Hindlimb muscle (tissue), 1 donor: ENCODE measurements around the gene NHS. TPM values are rescaled to one million over a fixed set of nuclear protein-coding genes. Genes with fewer than 3 reads are reported as not detected.

Source experiments
- DNase-seq: peaks from one replicate; pipeline ENCODE4 v3.0.0-alpha.2; 2013
- polyA plus RNA-seq: library from polyadenylated mRNA; unstranded; fragments of 120-200 nt; gene quantifications from one replicate; pipeline ENCODE4 v1.2.1, GENCODE V29; 2013; ENCODE audit not compliant: insufficient read length

The NHS gene
- polyA plus RNA-seq, 1 donor = 1.2 TPM

DNA sequence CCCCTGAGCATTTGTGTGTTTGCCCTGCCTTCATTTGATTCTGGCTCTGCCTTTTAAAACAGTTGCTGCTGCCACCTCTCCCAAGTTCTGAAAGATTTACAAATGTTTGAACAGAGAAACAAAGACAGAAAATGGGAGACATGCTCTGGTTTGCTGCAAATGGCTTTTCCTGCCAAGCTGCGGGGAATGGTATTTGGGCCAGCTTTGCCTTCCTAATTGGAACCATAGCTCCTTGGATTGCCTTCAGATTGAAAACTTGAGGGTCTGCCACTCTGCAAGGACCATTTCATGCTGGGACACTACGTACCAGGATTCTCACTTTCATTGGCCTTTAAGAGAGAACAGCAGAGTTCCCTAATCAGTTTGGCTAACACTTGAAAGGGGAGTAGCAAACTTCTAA is 74.9 kb downstream of the NHS start:
- no peak for DNase-seq

DNA sequence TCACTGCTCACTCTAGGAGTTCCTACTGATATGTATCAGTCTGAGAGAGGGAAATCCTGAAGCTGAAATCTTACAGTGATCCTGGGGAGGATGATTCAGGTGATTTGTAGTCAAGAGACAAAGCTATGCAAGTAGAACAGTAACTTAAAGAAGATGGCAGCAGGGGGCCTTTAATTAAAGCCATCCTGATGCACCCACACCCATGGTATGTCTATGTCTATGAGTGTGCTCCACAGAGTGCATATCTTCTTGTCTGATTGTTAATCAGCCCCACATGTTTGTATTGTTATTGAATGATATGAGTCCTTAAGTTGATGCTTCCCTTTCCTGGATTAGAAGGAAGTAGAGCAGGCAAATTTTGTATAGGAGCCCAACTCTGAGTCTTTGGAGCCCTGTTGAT is 78.8 kb downstream of the NHS start:
- DNase-seq = no peak

DNA sequence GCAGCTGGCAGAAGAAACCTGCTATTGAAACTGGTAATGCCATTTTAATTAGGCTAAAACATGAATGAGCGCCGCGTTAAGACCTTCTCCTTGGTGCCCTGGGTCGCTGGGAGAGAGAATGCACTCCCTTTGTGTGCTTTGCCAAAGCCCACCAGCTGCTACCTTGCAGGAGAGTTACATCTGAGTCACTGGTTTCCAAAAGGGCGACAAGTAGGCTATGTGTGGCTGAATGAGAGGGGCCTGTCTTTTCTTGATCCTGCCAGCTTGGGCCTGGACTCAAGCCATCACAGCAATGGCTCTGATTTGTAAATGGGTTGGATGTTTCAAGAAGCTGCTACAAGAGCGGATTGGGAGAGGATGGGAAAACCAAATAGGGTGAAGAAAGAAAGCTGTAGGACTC is 81.5 kb downstream of the NHS start:
- no peak for DNase-seq

DNA sequence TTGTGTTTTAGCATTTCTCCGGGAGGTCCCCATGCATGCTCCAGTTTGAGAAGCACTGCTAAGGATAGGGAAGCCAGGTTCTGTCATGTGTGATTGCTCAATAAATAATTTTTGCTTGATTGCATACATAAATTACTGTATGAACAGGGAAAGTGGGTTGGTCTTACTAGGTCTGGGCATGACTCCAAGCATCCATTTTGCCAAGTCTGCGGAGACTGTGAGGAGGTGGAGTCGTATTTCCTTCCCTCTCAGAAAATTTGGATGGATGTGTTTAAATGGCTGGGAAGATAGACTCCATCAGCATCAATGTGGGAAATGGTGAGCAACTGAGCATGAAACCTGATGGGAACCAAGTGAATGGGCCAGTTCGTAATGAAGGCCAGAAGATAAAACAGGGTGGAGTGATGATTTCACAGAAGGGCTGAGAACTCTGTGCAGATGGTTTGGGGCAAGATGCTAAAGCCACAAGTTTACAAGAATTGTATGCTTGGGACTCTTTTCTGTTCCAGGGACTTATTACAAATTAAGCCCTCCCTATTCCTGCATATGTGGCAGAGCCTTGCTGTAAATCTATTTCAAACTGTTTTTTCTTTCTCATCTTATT is 84.1 kb downstream of the NHS start:
- DNase-seq = peak; percentile 71

DNA sequence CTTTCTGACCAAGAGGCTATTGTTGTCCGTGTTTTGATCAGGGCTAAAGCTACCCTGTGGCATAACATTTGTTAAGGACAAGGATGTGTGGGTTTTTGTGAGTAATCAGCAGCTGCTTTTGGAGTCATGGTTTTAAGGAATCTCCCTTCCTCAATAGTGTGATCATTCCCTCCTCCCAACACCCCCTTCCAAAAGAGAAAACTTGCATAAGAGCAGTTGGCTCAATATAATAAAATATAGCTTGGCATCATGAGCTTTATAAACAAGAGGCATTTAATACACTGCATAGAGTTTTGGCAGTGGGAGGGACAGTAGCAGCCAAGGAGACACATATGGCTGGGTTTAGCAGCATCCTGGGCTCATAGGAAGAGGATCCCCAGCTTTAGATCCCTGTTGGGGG is 84.7 kb downstream of the NHS start:
- no peak for DNase-seq

DNA sequence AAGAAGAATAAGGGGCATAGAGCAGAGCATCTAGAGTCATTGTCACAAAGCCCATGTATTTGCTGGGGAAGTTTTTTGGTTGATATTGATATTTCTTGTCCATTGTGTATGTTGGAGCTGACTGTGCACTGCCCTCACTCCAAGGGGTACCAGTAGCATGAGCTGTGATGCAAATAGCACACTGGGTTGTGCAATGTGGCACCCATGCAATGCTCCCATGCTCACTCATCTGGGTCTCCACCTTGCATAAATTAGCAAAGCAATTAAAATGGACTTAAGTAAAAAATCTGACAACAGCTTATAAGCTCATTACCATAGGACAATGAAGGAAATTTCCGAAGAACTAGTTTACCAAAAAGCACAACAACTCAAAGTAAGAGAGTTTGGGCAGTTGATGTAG is 87.9 kb downstream of the NHS start:
- DNase-seq = no peak

DNA sequence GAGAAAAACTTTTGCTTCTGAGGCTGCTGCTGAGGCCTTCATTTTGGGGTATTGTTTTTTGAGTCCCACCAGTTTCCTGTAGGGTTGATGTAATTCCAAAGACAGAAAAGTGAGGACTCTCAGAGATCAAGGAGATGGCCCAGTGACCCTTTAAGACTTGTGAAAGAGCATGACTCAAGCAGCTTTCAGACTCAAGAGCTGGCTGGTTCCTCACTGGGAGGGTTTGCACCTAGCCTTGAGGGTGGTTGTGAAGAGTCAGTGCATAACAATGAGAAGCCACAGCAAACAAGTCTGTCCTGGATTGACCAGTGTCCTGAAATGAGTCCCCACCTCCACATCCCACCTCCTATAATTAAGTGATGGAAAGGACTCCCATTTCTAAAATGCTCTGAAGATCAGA is 89.2 kb downstream of the NHS start:
- DNase-seq = no peak

DNA sequence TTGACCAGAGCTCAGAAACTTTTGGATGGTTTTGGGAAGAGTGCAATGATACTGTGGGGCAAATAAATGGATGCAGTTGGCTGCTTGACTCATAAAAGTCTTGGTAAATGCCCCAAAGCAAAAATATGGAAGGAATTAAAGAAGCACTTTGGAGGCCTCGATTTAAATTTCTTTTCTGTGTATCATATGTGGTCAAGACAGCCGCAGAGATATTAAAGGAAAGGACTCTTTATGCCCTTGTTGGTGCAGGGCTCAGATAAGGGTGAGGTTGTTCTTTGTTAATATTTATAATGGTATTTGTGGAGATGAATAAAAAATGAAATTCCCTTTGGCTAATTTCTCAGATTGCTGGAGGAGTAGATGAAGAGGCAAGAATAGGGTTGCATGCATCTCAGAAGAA is 90.2 kb downstream of the NHS start:
- no peak for DNase-seq

DNA sequence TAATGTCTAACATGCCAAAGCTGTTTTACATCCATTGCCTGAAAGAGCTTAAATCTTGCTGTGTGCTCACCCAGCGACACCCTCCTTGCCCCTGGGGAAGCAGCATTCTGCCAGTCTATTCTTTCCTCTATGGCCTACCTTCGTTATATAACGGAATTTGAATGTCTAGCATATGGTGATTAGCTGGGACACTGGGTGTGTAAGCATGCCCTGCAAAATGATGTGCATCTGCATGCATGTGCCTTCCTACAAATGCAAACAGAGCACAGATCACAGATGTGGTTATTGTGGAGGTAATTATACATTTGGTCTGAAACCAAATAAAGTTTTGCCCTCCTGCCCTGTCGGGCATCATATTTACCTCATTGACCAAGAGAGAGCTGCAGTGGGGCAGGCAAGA is 90.8 kb downstream of the NHS start:
- DNase-seq = no peak

DNA sequence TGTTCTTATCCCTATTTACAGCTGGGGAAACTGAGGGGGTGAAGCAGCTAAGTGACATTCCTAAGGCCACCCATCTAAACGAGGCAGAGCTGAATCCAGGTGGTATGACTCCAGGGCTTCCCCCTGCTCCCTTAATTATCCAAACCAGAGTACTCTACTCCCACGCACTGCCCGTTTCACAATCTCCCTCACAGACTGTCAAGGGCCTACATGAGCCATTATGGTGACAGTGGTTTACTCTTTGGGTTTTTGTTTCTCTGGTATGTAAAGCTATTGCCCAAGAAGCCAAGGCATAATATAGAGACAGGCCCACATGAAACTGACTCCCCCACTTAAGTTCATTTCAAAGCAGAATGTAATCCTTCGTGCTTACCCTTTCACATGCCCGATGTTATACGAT is 95.1 kb downstream of the NHS start:
- DNase-seq = no peak

DNA sequence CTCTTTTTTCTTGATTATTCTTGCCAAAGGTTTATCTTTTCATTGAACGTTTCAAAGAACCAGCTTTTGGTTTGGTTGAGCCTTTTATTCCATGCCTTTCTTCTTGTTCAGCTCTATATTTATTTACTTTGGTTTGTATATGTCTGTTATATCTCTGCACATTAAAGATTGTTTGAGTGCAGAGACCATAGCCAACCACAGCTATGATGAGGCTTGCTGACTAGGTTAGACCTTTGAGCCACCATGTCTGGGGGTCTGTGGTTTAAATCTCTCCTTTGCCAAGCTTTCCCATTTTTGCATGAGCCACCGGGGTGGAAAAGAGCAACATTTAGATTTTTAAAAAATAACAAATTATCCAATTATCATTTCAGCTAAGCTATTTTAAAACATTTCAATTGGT is 96.1 kb downstream of the NHS start:
- DNase-seq = no peak

DNA sequence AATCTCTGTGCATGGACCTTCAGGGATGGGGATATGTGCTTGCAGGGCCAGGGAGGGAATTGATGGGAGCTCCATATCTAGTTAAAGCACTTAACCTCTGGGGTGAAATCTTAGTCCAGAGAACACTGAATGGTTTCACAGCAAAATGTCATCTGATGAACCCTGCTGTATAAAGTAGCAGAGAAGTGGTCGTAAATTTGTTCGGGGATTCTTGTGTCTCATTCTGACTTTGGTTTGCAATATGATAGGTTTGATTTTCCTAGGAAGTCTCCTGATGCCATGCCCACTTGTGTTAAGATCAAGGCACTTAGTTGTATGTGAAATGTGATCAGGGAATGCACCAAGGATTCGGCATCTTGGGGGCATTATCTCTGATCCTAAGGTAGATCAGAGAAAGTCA is 96.9 kb downstream of the NHS start:
- DNase-seq = no peak

DNA sequence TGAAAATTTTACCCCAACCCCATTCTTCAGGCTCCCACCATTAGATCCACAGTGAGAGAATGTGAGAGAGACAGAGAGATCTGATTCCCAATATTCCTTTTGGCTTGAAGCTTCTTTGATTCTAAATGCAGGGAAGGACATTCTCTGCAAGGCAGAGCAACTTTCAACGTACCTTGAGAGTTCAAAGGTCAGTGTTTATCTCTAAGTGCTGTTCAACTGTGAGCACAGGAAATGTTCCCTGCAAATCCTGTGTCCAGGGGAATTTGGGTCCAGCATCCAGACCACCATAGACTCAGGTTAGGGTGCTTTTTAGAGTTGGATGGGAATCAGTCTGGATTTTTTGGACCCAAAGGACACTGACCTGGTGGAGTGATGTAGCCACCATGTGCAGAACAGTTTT is 97.4 kb downstream of the NHS start:
- no peak for DNase-seq

DNA sequence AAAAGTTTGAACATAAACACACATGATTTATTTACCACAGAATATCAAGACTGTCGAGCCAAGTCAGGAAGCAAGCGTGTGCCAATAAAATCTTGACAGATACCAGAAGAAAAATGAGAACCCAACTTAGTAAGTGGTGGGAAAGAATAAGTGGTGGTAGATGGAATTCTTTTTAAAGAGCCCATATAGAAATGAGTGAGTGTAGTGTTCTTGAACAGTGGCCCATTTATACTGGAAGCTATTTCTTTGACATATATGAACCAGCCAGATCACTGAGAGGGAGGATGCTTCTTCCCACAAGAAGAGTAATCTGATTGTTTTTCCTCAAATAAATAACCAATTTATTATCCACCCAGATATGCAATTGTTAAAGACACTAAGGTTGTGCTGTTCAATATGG is 98.0 kb downstream of the NHS start:
- DNase-seq = no peak

DNA sequence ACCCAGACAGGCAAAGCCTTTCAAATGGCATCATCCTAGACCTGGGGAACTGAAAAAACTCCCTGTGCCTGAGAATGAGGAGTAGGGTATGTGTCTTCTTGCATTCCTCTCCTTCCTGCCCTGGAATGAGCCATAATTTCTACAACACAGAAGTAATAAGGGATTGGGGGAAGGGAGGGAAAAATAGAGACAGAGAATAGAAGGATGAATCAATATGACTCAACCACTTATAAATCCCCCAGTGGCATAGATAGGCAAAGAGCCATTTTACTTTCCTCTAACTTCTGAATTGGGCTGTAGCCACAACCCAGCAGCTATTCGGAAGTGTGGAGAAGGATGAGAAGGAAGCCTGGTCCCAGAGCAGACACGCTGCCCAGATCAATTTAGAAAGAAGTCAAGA is 99.9 kb downstream of the NHS start:
- DNase-seq = no peak

DNA sequence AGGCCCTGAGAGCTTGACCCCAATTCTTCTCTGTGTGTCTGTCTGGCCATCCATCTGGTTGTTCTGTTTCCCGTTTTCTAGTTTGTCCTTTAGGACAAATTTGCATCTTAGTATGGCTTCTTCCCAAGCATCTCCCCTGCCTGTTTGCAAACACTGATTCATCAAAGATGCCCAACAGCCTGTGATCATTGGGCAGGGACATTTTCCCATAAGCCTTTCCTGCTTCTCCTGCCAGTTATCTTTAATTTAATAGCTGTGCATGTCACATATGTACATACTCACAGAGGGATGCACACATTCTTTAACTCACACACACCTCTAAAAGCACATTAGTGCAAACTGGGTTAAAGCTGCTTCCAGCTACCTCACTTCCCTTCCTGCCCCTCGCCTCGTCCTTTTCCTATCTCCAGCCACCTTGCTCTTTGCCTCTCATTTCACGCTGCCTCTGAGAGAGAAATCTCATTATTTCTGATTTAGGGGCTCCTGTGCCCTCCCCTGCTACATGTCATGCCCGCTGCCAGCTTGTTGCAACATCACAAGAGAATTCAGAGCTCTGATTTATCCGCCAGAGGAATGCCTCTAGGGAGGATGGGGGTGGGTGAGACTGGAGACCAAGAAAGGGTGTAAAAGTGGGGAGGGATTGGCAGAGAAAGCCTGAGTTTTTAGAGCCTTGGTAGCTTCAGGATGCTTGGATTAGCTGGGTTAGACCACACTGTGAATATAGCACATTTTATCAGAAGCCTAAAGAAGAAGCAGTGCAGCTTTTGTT is 100.6 kb downstream of the NHS start:
- no peak for DNase-seq

DNA sequence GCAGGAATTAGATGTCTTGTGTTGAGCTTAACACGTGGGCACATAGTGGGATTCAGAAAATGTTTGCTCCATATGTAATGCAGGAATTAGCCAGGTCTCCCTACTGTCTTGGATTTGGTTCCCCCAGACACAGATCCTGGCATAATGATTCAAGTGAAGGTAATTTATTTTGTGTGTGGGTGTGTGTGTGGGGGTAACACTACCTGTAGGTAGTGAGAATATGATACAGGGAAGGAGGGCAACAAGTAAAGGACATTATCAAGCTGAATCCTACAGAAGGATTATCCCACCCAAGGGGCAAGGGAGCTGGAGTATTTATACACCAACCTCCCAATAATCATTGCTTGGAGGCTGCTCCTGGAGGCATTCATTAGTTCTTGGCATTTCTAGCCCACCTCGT is 101.4 kb downstream of the NHS start:
- no peak for DNase-seq

DNA sequence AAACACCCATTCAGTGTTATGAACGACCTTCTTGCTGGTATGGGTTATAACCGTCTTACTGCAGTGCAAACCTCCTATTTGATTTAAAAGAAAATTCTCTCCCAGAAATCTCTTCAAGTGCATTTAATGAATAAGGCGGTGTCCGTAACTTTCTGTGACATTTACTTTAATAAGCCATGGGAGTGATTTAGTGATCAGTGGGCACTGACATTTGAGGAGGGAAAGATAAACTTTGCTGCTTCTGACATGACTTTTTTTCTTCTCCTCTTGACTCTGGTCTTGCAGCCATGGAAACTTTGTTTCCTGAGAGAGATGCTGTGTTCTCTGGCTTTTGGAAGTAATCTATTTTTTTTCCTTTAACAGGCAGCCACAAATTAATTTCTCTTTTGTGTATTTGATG is 106.1 kb downstream of the NHS start:
- no peak for DNase-seq

DNA sequence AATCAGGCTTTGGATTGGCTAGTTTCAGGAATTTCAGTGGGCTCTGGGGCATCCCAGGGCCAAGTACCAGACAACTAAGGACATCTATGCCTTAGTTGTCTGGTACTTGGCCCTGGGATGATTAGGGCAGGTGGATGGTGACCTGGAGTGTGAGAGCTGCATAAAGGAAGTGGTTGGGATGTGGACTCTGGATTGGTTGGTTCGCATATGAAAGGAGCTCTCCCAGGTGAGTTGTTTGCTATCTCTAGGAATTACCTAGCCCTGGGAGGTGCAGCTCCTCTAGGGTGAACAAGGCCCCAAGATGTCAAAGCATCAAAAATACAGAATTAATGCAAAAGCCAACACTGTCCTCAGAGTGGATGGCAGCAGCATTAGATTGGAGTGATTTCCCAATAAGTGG is 109.6 kb downstream of the NHS start:
- no peak for DNase-seq

DNA sequence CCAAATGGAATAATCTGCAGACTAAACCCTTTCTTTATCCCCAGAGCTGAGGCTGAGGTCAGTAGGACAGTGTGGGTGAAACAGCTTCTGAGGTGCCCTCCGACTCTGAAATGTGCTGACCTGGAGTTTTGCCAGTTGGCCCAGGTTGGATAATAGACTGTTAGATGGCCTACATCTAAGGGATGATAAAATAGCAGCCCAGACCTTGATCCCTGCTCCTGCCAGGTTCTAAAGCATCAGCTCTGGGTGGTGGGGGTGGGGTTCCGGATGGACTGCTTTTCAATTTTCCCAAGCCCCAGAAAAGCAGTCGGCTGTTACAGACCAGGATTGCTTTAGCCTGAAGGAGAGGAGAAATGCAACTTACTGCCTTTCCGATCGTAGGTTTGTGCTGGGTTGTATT is 110.4 kb downstream of the NHS start:
- DNase-seq = no peak

DNA sequence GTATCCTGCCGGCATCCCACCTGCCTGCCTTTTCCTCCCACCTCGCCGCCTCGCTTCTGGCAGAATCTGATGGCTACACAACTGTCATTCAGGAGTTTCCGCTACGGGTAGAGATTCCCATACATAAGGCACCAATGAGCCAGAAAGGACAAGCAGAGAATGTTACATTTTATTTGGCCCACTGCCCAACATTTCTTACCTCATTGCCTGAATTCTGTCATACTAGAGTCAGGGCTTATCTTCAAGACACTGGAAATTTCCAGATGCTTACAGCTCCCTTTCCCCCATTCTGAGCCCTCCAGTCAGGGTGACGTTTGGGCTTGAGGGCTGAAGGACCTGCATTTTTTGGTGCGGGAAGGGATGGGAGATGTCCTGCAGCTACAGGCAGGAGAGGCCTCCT is 113.0 kb downstream of the NHS start:
- no peak for DNase-seq

DNA sequence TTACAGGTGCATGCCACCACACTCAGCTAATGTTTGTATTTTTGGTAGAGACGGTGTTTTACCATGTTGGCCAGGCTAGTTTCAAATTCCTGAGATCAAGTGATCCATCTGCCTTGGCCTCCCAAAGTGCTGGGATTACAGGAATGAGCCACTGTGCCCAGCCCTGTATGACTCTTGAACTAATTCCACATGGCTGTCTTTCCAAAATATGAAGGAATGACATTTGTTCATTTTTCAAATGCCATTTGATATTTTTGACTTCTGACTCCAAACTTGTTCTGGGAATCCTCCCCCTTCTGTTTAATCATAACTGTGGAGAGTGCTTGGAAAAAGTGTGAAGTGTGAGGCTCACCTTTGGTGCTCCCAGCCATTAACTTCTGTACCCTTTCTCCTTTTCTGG is 119.2 kb downstream of the NHS start:
- DNase-seq = no peak

DNA sequence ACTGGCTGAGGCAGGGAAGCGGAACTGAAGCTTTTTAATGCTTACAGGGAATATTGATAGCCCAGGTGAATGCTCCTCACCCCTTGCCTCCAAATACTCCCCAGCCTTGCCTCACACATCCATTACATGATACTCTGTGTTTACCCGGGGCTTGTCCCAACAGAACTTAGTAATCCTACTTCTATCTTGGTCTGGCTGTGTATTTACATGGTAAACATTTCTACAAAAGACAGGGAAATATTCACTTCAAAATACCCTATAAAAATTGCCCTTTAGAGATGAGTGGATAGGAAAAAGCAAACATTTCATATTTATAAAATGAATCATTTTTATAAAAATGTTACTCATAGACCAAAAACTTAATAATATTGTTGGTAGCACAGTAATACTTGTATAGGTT is 120.1 kb downstream of the NHS start:
- DNase-seq = no peak

DNA sequence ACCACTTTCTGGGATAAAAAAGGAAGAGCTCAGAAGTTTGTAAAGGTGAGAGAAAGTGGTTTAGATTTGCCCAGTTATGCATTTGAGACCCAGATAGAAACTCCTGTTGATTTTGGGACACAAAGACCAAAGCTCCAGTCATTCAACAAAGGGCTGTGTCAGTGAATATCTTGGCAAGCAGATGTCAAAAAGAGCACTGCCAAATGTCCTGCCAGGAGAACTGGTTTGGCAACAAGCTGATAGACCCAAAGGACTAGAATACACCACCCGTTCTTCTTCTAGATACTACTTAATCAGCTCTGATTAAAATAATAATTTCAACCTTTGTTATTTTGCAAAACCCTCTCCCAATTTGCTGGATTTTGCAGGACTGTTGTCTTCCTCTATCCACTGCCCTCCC is 121.4 kb downstream of the NHS start:
- no peak for DNase-seq

DNA sequence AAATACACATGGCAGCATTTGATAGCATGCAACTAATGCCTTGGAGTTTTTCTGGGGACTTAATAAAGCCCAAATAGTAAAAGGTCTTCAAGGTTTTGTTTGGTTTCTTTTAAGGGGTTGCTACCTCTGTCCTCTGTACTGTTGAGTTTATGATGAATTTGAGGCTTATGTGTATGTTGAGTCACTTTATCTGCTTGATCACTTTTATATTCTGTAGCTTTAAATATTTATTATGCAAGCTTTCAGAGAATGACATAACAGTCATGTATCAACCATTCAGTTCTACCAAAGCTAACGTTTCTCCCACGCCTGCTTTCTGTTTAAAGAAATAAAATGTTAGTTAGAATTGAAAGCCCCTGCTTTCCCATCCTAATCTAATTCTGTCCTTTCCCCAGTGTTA is 122.2 kb downstream of the NHS start:
- no peak for DNase-seq
